ENCODE measurements around the gene CTCF.

Gene CTCF

DNA sequence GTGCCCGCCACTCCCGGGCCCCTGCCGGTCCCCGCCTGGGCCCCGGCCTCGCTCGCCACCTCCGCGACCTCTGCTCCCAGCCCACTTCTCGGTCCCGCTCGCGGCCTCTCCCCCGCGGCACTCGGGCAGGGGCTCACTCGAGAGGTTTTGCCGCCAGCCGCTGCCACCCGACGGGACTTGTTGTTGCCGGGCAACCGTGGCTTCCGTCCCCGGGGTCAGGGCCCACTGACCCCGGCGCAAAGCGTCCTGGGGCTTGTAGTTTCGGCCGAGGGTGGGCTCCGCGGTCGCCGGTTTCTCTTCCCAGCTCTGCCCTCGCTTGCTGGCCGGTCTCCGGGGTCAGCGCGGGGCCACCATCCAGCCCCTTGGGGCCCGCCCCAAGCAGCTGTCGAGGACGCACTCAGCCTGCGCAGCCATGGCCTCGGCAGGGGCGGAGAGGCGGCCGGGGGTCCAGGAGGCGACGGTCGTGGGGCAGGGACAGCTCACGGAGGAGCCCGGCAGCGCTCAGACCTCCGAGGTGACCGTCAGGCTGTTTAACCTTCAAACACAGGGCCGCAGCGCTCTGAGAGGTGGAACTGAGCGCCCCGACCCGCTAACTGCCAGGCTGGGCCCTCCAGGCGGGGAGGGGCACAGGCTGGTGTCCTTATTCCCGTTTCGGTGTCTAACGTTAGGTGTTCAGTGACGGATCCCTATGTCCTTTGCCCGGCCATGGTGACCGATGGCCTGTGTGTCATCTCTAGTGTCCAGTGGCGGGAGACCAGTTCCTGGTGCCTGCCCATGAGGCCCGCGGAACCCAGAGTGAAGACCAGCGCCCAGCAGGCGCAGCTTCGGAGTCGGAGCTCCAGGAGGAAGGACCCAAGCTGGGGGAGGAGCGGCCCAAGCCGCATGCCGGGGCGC lies 104.5 kb downstream of the CTCF start, which contains the start of the genes C16orf86 and ENKD1:
Gene C16orf86, plus strand, starts transcription at position 256 of the 894 bp plus-strand sequence. Its CDS starts 157 bp downstream, at position 413.
Gene ENKD1, minus strand, starts transcription at position 192 of the 894 bp plus-strand sequence. CDS start 308 bp downstream, outside the sequence.
- DNase-seq = peak; percentile 66 to 88 (median 70)

DNA sequence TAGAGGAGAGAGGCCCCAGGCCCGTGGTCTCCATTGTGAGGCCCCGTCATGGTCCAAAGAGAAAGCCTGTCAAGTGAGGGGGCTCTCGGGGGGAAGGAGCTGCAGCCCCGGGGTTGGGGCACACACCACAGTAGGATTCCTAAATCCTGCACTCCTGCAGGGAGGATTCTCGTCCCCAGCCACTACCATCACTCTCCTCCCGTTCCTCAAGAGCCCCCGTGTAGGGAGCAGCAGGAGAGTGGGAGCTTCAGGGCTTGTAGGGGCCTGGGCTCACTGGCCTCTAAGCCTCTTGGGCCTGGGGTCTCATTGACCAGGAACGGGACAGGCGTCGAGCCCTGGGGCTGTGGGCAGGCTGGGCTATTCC lies 105.1 kb downstream of the CTCF start:
- no peak for DNase-seq

DNA sequence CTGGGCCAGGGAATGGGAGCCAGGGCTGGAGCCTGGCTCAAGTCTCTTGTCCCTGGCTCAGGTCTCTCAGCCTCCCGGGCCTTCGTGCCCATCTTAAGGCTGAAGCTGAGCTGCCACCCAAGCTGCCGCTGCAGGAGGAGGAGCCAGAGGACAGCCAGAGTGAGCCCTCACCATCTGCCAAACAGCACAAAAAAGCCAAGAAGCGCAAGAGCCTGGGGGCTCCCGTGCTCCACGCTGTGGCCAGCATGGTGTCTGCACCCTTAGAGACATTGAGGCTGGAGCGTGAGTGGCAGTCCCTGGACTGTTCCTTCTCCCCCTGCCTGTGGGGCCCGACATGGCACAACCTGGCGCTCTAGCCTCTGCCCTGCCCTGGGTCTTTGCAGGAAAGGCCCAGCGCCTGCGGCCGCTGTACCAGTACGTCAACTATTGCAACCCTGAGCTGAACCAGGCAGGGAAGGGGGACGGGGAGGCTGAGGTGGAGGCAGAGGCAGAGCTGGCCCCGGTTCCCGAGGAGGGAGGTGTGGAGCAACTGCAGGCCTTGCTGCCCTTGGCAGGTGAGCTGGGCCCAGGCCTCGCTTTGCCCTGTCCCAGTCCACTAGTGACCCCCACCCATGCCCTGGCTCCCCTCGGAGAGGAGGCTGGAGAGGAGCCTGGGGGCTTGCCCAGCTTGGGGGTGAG lies 105.6 kb downstream of the CTCF start:
- DNase-seq = peak; percentile 47 to 92 (median 66)

DNA sequence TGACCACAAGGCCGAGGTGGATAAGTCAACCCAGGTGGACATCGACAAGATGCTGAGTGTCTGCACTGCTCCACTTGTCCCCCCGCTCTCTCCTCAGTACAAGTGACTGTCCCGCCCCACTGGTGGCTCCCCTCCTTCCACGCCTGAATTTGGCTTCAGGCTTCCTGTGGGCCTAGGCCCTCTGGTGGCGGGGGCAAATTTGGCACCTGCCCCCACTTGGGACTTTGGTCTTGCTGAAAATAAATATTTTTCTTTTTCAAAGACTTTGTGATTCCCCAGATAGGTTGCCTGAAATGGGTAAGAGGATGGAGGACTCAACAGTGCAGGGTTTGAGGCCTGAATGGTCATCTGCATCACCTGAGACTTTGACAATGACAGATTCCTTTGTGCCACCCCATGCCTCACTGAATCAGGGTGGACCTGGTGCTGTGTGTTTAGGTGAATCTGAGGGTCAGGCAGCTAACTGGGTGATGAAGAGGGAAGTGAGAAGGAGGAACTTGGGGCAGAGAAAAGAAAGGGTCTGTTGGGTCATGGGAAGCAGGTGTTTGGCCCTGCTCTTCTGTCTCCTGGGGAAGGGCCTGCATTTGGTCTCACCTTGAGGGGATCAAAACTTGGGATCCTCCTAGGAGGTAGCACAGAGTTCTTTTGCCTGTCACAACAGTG lies 106.3 kb downstream of the CTCF start:
- DNase-seq = peak in 1 of 5 experiments; percentile 41

DNA sequence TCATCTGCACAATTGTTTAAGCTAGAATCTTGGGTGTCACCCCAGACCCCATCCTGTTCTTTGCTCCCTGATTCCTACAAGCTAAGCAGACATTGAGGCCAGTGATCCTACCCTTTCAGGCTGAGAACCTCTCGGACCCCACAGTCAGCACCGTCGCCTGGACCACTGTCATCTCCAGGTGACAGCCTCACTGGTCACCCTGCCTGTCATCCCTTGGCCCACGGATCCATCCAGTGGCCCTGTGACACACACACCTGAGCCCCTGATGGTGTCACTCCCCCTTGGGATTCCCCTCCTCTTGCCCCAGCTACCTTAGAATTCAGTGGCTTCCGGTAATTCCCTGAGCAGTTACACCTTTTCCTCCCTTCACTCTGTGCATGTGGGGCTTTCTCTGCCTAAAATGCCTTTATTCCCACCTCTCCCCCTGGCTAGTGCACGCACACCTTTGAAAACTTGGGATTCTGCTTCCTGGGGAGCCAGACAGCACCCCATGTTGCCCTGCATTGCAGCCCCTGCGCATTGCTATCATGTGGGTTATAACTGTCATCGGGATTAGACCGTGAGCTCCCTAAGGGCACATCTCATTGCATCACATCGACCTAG lies 107.3 kb downstream of the CTCF start:
- no peak for DNase-seq

DNA sequence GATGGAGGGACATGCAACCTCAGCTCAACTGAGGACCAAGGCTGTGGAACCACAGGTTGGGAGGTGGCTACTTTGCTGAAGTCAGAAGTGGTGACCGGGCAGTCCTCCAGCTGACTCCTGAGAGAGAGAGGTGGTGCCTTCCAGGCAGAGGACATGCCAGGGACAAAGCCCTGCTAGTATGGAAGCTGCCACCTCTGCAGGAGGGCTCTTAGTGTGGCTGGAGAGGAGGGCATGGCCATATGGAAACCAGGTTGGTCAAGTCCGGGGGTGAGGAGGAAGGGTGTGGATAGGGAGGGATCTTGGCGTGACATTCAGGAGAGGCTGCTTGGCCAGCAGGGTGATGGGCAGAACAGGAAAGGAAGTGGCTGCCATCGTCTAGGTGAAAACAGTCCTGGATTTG lies 110.0 kb downstream of the CTCF start:
- DNase-seq = no peak

DNA sequence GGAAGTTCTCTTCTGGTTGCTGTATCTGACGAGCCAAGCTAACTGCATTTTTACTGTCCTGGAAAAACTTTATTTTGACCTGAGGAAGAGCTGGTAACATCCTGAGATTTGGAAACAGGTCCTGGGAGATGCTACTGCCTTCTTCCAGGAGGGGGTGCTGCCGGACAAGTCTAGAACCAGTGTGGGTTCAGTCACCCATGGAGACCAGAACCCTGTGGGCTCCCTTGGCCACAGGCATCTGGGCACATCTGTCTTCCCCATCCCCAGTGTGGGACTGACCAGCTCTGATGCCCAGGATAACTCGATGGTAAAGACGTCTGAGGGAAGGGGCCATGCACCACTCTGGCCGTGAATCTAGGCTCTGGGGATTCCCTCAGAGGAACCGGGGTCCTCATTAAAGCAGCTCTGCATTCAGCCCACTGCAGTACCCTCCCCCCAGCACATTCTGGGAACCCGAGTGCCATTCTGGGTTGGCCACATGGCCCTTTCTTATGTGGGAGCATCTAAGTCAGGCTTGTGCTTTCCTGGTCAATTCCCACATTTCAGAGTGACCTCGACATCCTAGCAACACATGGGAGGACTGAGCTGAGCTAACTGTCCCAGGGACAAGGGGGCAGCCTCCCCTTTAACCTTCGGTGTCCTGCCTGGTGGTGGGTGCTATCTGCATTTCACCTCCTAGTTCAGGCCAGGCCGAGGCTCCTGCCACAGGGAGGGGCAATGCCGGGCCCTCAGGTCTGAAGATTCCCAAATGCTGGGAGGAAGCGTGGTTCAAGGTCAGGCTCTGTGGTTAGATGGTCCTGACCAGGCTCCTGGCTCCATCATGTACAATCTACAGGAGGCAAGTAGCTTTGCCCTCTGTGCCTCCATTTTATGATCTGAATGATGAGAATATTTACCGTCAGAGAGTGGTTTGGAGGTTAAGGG lies 110.7 kb downstream of the CTCF start:
- DNase-seq = peak in 2 of 5 experiments; percentile 34 to 51

DNA sequence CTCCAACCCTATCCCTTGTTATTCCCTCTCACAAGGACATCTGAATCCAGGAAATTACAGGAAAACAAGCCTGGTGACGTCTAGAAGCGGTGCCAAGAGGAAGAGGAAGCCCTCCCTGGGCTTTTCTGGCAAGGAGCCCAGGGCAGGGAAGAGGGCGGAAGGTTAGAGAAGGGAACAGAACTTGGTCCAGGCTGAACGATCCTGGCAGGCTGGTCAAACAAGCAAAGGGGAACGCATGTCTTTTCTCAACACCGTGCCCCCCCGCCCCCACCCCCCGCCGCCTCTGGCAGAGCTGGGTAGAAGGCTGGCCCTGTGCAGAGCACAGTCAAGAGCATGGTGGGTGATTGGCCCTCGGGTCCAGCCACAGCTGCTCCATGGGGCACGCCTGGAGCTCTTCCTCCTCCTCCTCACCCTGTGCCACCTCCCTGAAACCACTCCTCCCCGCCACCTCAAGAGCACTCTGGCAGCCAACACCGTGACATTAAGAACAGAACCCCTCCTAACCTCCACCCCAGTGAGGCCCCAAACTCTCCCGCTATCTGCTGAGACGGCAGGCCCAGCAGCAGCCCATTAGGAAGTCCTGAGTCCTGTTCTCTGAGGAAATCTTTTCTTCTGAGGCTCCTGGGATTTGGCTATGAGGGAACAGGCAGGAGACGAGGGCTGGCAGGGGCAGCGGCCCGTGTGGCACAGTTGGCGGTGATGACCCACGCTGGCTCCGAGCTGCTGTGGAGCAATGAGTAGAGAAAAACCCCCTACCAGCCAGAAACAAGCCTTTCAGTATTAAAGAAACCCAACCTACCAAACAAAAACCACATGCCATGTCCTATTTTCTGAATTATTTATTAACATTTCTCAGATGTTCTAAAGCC lies 111.6 kb downstream of the CTCF start:
- DNase-seq = no peak

DNA sequence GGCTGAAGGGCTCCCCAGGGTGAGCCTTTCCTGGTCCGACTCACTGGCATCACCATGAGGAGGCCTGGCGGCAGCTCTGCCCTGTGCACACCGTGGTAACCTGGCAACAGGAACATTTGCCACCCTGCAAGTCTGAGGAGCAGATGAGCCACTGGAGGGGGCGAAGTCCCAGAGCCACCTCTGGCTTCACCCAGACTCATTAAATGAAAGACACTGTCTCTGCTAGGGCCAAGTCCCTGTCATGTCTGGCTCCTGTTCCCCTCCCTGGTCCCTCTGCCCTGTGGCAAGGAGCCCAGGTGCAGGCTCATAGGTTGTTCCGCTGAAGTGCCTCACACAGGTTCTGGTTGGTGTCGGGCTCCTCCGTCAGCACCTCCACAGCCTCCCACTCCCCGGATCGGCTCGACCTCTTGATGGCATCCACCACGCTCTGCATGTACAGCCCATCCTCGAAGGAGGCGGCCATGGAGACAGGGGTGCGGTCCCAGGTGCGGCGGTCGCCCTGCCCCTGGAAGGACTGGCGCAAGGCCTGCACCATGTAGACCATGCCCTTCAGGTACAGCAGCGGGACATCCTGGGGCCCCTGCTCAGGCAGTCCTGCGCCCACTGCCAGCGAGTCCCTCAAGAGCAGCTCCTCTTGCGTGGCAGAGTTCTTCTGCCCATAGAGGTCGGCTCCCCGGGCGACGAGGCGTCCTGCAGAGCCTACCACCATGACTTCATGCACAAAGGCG lies 112.7 kb downstream of the CTCF start:
- no peak for DNase-seq

DNA sequence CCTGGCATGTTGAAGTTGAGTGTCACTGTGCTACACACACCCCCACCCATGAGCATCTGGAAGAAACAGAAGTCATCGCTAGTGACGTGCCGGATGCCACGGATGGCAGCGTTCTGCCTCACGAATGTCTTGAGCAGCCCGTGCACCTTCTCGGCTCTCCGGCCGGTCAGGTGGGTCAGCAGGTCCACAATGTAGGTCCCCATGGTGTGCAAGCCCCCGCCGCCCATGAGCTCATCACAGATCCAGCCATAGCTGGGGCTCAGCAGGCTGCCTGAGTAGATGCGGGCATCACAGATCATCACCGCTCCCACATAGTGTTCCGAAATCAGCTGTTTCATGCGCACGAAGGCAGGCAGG lies 113.2 kb downstream of the CTCF start:
- no peak for DNase-seq

DNA sequence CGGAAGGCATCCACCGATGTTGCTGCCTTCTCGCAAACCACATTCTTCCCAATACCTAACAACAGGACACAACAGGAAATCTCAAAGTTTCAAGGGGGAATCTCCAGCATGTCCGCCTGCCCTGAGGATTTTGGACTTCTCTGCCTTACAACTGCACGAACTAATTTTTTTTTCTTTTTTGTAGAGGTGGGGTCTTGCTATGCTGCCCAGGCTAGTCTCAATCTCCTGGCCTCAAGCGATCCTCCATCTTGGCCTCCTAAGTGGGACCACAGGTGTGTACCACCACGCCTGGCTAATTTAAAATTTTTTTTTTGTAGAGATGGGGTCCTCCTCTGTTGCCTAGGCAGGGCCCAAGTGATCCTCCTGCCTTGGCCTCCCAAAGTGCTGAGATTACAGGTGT lies 113.7 kb downstream of the CTCF start:
- DNase-seq = no peak

DNA sequence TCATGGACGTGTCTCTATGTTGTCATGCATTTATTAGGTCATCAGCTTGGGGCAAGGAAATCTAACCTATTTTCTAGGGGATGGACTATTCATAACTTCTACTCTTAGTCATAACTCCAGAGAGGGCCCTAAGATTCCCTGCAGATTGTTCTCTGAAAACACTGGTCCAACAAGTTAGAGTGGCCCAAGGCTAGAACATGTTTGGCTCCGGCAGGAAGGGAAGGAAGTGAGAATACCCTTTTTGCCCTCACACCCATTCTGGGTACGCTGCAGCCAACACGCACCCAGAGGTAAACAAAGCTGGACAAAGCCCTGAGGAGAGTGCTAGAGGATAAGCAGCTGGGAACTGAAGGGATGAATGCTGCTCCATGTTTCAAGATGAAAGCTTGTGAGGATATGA lies 114.2 kb downstream of the CTCF start:
- DNase-seq = no peak

DNA sequence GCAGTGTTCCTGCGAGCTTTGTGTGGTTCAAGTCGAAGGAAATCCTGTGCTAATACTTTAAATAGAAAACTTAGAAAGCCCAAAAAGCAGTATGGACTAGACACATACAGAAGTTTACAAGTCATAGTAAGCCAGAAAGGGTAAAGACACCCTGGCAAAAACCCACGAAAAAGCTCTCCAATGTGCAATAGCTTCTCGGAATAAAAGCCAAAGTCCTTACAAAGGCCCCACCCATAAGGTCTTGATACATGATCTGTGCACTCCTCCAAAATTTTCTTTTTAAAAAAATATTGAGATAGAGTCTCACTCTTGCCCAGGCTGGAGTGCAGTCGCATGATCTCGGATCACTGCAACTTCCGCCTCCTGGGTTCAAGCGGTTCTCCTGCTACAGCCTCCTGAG lies 114.6 kb downstream of the CTCF start:
- no peak for DNase-seq

DNA sequence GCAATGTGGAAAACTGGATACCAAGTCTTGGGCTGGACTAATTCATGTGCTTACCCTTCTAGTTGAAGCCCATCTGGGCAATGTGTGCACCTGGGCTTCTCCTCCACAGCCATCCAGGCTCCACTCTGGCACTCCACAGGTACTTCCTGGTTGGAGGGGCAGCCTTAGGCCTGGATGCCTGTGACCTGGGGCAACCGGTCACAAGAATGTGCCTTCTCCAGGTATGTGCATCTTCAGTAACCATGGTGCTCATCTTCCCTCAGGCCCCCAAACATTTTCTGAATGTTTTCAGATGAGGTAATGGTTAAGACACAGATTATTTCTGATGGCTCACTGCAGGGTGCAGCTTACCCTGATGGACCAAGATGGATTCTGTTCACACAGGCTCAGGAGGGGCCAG lies 115.4 kb downstream of the CTCF start:
- no peak for DNase-seq

DNA sequence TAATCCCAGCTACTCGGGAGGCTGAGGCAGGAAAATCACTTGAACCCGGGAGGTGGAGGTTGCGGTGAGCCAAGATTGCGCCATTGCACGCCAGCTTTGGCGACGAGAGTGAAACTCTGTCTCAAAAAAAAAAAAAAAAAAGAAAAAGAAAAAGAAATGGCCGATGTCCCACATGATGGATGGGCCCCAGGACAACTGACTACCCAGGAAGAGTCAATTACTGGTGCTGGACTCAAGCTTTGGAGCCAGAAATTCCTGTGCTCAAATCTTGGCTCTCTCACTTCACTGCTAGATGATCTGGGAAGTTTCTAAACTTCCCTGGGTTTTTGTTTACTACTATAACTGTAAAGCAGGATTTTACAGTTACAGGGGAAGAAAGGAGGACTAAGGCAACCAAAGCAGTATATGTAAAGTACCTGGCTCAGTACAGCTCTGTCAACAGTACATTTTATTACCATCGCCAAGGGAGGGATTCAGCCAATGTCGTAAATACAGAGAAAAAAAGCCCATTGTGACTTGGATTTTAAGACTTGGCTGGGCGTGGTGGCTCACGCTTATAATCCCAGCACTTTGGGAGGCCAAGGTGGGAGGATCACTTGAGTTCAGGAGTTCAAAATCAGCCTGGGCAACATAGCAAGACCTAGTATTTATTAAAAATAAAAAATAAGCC lies 116.2 kb downstream of the CTCF start:
- no peak for DNase-seq

DNA sequence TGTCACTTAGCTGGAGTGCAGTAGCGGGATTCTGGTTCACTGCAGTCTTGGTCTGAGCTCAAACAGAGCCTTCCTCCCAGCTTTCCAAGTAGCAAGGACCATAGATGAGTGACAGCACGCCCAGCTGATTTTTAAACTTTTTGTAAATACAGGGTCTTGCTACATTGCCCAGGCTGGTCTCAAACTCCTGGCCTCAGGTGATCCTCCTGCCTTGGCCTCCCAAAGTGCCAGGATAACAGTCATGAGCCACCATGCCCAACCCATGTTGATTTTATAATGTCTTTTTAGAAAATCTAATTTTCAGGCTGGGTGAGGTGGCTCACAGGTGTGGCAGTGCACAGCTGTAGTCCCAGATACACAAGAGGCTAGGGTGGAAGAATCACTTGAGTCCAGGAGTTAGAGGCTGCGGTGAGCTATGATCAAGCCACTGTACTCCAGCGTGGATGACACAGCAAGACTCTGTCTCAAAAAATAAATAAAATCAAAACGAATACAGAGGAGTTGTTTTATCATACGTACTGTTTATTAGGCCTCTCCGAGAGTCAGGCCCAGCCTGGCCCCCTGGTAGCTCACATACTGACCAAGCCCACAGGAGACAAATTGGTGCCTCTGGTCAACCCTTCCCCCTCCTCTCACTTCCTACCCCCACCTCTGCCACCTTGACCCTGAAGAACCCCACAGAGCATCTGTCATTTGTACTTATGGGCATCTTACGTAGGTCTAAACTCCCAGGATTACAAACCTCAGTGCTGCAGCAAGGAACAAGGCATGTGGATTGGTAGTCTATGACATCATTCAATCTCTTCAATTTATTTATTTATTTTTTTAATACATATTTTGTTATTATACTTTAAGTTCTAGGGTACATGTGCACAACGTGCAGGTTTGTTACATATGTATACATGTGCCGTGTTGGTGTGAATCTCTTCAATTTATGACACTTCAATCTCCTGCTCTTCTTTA lies 117.9 kb downstream of the CTCF start:
- DNase-seq = no peak

DNA sequence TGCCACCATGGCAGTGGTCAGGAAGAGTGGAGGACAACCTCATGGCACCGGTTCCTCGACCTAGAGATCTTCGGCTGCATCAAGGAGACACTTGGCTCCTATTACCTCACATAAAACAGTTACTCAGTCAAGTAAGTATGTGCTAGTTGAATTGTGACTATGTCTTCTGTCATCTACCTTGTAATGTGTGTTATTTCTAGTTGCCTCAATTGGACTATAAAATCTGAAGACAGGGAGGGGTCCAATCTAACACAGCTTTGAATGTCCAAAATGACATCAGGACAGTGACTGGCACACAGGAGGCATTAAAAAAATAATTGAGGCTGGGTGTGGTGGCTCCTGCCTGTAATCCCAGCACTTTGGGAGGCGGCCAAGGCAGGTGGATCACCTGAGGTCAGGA lies 121.4 kb downstream of the CTCF start:
- no peak for DNase-seq

DNA sequence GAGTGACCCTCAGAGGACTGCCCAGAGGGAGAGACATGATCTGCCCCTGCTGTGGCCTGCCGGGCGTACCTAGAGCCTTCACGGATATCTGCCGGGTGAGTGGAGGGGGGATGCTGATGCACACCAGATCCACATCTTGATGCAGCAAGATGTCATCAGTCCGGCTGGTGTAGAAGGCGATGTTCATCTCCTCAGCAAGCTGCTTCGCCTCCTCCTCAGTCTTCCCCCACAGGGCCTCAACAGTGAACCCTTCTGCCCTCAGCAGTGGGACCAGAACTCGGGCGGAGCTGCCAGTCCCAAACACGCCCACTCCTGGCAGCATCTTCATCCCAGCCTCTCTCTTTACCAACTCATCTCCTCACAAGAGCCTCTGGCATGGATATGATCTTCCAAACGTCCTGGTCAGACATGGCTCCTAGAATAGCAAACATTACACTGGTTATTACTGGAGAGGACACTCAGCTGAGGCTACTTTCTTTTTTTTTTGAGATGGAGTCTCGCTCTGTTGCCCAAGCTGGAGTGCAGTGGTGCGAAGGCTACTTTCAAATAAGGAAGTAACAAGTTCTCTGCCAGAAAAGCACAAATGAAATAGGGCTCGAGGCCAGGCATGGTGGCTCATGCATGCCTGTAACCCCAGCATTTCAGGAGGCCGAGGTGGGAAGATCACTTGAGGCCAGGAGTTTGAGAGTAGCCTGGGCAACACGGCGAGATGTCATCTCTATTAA lies 123.2 kb downstream of the CTCF start:
- no peak for DNase-seq
